Measurements from ENCODE around the gene MRPL54.
"Not testable (repeated sequence)": the region's sequence is repeated elsewhere in the genome, so short reads cannot be mapped to it uniquely, and the experiment has no call there.

Gene MRPL54

GRCh38 chr19:3813473-3814392 lies 51.3 kb downstream of the MRPL54 start:
- no peak for DNase-seq

GRCh38 chr19:3814648-3815047 lies 52.2 kb downstream of the MRPL54 start:
- DNase-seq, result no peak

GRCh38 chr19:3816148-3816547 lies 53.7 kb downstream of the MRPL54 start:
- DNase-seq, result not testable (repeated sequence)

- DNase-seq, result no peak
Observed at GRCh38 chr19:3816566-3817218, 54.2 kb downstream of the MRPL54 start.
